Measurements from ENCODE around the gene IFIT5.
"Not testable (repeated sequence)": the region's sequence is repeated elsewhere in the genome, so short reads cannot be mapped to it uniquely, and the experiment has no call there.

Gene IFIT5

GRCh38 chr10:89382757-89383156 is 31.6 kb upstream of the IFIT5 start:
- Histone ChIP-seq H3K27ac (no peak overlapping the region), H3K36me3 (replicated peaks) (no peaks in the 10 kb centered on the region)
- in situ Hi-C loops (cut with HindIII; ENCODE audit: low pct_ligation_motif_present, low sequenced_read_pairs), result no loop called here

GRCh38 chr10:89384474-89385340 is 29.7 kb upstream of the IFIT5 start:
- no peak for DNase-seq

More at GRCh38 chr10:89382757-89383156, 31.6 kb upstream of the IFIT5 start:
- no peak for DNase-seq
- no peaks in the 10 kb centered on the region for H3K27me3 ChIP-seq (replicated peaks)
- no peak overlapping the region for H3K4me3 ChIP-seq (ENCODE audit: low read depth, low read length)
- TF ChIP-seq CTCF (IDR thresholded peaks at IDR 0.05; ENCODE audit: low read depth, low read length, missing control alignments), result no peak

GRCh38 chr10:89388806-89389205 is 25.6 kb upstream of the IFIT5 start:
- in situ Hi-C loops (cut with HindIII; ENCODE audit: low pct_ligation_motif_present, low sequenced_read_pairs), result no loop called here
- H3K36me3 ChIP-seq (replicated peaks), result no peaks in the 10 kb centered on the region
- H3K27ac ChIP-seq, result no peak overlapping the region
- no peak for DNase-seq
- no peak overlapping the region for H3K4me3 ChIP-seq (ENCODE audit: low read depth, low read length)
- no peak for TF ChIP-seq CTCF (IDR thresholded peaks at IDR 0.05; ENCODE audit: low read depth, low read length, missing control alignments)
- no peaks in the 10 kb centered on the region for H3K27me3 ChIP-seq (replicated peaks)

More at GRCh38 chr10:89384474-89385340, 29.7 kb upstream of the IFIT5 start:
- TF ChIP-seq CTCF (IDR thresholded peaks at IDR 0.05; ENCODE audit: low read depth, low read length, missing control alignments), result no peak
- Histone ChIP-seq H3K27ac (no peak overlapping the region), H3K36me3 (replicated peaks) (no peaks in the 10 kb centered on the region), H3K4me3 (ENCODE audit: low read depth, low read length) (no peak overlapping the region), H3K27me3 (replicated peaks) (no peaks in the 10 kb centered on the region)
- in situ Hi-C loops (cut with HindIII; ENCODE audit: low pct_ligation_motif_present, low sequenced_read_pairs), result no loop called here

- no peak overlapping the region for H3K27ac ChIP-seq
- no peak overlapping the region for H3K4me3 ChIP-seq (ENCODE audit: low read depth, low read length)
- DNase-seq, result no peak
- TF ChIP-seq CTCF (IDR thresholded peaks at IDR 0.05; ENCODE audit: low read depth, low read length, missing control alignments), result peak; percentile 54
- H3K27me3 ChIP-seq (replicated peaks), result no peaks in the 10 kb centered on the region
- in situ Hi-C loops (cut with HindIII; ENCODE audit: low pct_ligation_motif_present, low sequenced_read_pairs), result no loop called here
- H3K36me3 ChIP-seq (replicated peaks), result no peaks in the 10 kb centered on the region
Observed at GRCh38 chr10:89389254-89389653, 25.1 kb upstream of the IFIT5 start.

- DNase-seq, result no peak
- Histone ChIP-seq H3K4me3 (ENCODE audit: low read depth, low read length) (no peak overlapping the region), H3K36me3 (replicated peaks) (no peaks in the 10 kb centered on the region), H3K27ac (no peak overlapping the region), H3K27me3 (replicated peaks) (no peaks in the 10 kb centered on the region)
- no peak for TF ChIP-seq CTCF (IDR thresholded peaks at IDR 0.05; ENCODE audit: low read depth, low read length, missing control alignments)
- in situ Hi-C loops (cut with HindIII; ENCODE audit: low pct_ligation_motif_present, low sequenced_read_pairs), result no loop called here
Observed at GRCh38 chr10:89390476-89391225, 23.7 kb upstream of the IFIT5 start.

- in situ Hi-C loops (cut with HindIII; ENCODE audit: low pct_ligation_motif_present, low sequenced_read_pairs); H3K36me3 ChIP-seq (replicated peaks); DNase-seq; H3K27me3 ChIP-seq (replicated peaks); H3K27ac ChIP-seq; H3K4me3 ChIP-seq (ENCODE audit: low read depth, low read length): not testable (repeated sequence)
Observed at GRCh38 chr10:89391226-89391576, 23.2 kb upstream of the IFIT5 start.
